Kidney epithelial cell (primary cell): ENCODE results near the gene PURB. TPM values are rescaled to one million over a fixed set of nuclear protein-coding genes. Genes with fewer than 3 reads are reported as not detected.
"Not testable (repeated sequence)": the region's sequence is repeated elsewhere in the genome, so short reads cannot be mapped to it uniquely, and the experiment has no call there.

Source experiments
- DNase-seq: peaks from one replicate; pipeline ENCODE4 v3.0.0-alpha.2; 2010; ENCODE audit warnings: low read depth
- H3K27me3 ChIP-seq: 2 replicates; pipeline ENCODE4 v1.6.0; 2011; ENCODE audit warnings: low read length; ENCODE audit not compliant: control insufficient read depth, insufficient read depth
- H3K36me3 ChIP-seq: 2 replicates; pipeline ENCODE4 v1.5.1; 2011; ENCODE audit warnings: low read length; ENCODE audit not compliant: control insufficient read depth, insufficient read depth
- H3K4me3 ChIP-seq: 2 replicates; pipeline ENCODE4 v1.5.1; 2011; ENCODE audit warnings: low read depth, mild to moderate bottlenecking, control low read depth, low read length
- total RNA-seq: library from RNA; depleted of rRNA; stranded (reverse); fragments of >200 nt; gene quantifications from 2 replicates; pipeline ENCODE4 v1.2.3, GENCODE V29; 2015
- TF ChIP-seq, protein P1 (sequence below): IDR thresholded peaks from 2 replicates; pipeline ENCODE4 v1.5.1; 2011; ENCODE audit warnings: mild to moderate bottlenecking, moderate library complexity, low read length, control low read depth, inconsistent platforms; ENCODE audit not compliant: insufficient read depth, poor library complexity, severe bottlenecking

Gene PURB
- total RNA-seq, 1 donor from 2014 or later, result 19.8 TPM

DNA sequence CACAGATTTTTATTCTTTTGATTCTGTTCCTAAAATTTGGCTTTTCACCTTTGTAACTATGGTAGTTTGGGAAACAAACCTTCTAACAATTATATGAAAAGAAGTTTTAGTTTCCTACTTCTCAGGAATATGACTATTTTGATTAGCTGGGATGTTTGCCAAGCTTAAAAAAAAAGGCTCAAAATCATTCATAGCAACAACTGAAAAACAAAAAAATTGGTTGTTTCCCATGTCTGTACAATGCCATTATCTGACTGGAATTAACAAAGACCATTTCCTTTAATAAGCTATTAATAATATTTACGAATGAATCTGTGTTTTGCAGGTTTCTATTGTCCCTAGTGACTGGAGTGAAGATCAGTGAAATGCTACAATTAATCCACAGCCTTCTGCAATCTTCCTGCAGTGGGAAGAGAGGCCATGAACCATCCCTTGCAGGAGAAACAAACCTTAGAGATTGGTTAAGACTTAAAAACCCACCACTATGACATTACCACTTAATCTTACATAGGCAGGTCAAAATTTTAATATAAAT, 4.2 kb downstream of the PURB start:
- Histone ChIP-seq H3K27me3 (no peaks in the 10 kb centered on the region), H3K4me3 (peak overlapping the region; percentile 8), H3K36me3 (peaks cover 2% of the 10 kb centered on the region)
- TF ChIP-seq, protein P1, sequence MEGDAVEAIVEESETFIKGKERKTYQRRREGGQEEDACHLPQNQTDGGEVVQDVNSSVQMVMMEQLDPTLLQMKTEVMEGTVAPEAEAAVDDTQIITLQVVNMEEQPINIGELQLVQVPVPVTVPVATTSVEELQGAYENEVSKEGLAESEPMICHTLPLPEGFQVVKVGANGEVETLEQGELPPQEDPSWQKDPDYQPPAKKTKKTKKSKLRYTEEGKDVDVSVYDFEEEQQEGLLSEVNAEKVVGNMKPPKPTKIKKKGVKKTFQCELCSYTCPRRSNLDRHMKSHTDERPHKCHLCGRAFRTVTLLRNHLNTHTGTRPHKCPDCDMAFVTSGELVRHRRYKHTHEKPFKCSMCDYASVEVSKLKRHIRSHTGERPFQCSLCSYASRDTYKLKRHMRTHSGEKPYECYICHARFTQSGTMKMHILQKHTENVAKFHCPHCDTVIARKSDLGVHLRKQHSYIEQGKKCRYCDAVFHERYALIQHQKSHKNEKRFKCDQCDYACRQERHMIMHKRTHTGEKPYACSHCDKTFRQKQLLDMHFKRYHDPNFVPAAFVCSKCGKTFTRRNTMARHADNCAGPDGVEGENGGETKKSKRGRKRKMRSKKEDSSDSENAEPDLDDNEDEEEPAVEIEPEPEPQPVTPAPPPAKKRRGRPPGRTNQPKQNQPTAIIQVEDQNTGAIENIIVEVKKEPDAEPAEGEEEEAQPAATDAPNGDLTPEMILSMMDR, result no peak
- DNase-seq, result no peak

- DNase-seq, result no peak
- H3K4me3 ChIP-seq, result no peak overlapping the region
- peaks cover 2% of the 10 kb centered on the region for H3K36me3 ChIP-seq
These were observed 4.9 kb downstream of the PURB start for GRCh38 chr7:44880317-44881018.

DNA sequence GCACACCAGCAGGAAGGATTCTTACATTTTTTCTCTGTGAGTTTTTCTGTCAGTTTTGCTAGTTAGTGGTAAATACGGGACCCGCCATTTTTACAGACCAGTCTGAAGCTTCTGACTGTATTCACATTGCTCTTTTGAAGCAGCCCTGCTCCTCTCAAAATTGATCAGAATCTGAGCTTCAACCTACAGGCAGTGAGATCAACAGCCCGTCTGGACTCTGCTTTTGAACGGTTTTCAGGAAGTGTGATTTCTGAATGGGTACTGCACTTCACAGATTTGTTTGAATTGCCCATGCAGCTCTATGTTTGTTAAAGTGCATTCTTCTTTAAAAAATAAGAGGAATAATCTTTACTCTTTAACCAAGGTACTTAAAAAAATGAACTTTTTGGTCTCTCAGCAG, 8.9 kb downstream of the PURB start:
- Histone ChIP-seq H3K36me3 (no peaks in the 10 kb centered on the region), H3K4me3 (no peak overlapping the region), H3K27me3 (no peaks in the 10 kb centered on the region)
- DNase-seq, result no peak
- TF ChIP-seq, protein P1, result no peak

More at GRCh38 chr7:44880317-44881018, 4.9 kb downstream of the PURB start:
- TF ChIP-seq, protein P1, result no peak
- H3K27me3 ChIP-seq, result no peaks in the 10 kb centered on the region

DNA sequence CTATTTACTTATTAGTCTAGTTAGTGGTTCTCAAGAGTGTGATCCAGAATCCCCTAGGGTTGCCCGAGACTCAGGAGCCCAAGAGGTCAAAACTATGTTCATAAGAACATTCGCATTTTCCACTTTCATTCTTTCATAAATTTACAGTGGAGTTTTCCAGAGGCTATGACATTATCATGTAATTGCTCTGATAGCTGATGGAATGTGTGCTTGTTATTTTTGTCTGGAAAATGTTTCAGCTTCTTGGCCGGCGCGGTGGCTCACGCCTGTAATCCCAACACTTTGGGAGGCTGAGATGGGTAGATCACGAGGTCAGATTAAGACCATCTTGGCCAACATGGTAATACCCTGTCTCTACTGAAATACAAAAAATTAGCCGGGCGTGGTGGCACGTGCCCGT, 10.1 kb downstream of the PURB start:
- TF ChIP-seq, protein P1, result no peak
- H3K36me3 ChIP-seq, result no peaks in the 10 kb centered on the region
- no peaks in the 10 kb centered on the region for H3K27me3 ChIP-seq
- H3K4me3 ChIP-seq, result no peak overlapping the region
- no peak for DNase-seq

- no peak overlapping the region for H3K4me3 ChIP-seq
- DNase-seq, result no peak
- TF ChIP-seq, protein P1, result no peak
- no peaks in the 10 kb centered on the region for H3K27me3 ChIP-seq
- H3K36me3 ChIP-seq, result no peaks in the 10 kb centered on the region
These were observed 12.5 kb downstream of the PURB start for GRCh38 chr7:44872787-44873186.

- not testable (repeated sequence) for DNase-seq, H3K4me3 ChIP-seq, H3K27me3 ChIP-seq, H3K36me3 ChIP-seq
These were observed 13.4 kb downstream of the PURB start for GRCh38 chr7:44871918-44872317.

GRCh38 chr7:44870780-44871179, 14.6 kb downstream of the PURB start:
- not testable (repeated sequence) for H3K4me3 ChIP-seq, H3K27me3 ChIP-seq, H3K36me3 ChIP-seq, DNase-seq

- not testable (repeated sequence) for H3K36me3 ChIP-seq, H3K27me3 ChIP-seq, DNase-seq, H3K4me3 ChIP-seq
These were observed 15.0 kb downstream of the PURB start for GRCh38 chr7:44870336-44870735.
